Dermis lymphatic vessel endothelial cell (primary cell): Measurements from ENCODE around the gene WNT7B. TPM values are rescaled to one million over a fixed set of nuclear protein-coding genes. Genes with fewer than 3 reads are reported as not detected.

ENCODE experiments used
- total RNA-seq: library from RNA; depleted of rRNA; stranded (reverse); fragments of >200 nt; gene quantifications from 2 replicates; pipeline ENCODE4 v1.2.1, GENCODE V29; 2014

WNT7B gene
- not detected in 2 replicates for total RNA-seq

DNA sequence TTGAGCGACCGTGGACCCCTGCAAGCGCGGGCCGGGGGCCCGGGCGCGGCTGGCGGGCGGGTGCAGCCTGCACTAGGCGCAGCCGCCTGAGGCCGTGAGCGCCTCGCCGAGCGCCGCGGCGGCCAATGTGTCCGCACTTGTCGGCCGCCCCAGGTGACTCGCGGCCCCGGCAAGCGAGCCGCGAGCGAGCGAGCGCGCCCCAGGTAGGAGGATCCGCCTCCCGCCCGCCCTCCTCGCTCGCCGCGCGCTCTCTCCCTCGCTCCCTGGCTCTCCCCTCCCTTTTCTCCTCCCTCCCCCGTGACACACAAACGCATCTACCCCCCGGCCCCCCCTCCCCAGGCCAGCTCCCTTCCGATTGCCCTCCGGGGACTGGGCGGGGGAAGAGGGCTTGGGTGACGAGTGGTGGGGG lies at the start of gene WNT7B:
TSS of gene WNT7B (minus strand) at position 160 of the 409 bp plus-strand sequence. CDS start 408 bp downstream, outside the sequence.

Other genes starting within 250 kb of the WNT7B start
- gene PPARA, start 173.4 kb upstream of the WNT7B start, total RNA-seq, result 7.6 and 15.8 TPM in 2 replicates